A172 (cell line): ENCODE results near the gene PAPOLA. TPM values are rescaled to one million over a fixed set of nuclear protein-coding genes. Genes with fewer than 3 reads are reported as not detected.

ENCODE experiments used
- DNase-seq: peaks from one replicate; pipeline ENCODE4 v3.0.0-alpha.2; 2015; ENCODE audit warnings: low spot score
- total RNA-seq: library from RNA; depleted of rRNA; stranded (reverse); fragments of >200 nt; shearing (Covaris generic); gene quantifications from 2 replicates; pipeline ENCODE4 v1.2.3, GENCODE V29; 2014

Gene PAPOLA
- total RNA-seq, 1 experiment from 2014 or later = 64.6 TPM

DNA sequence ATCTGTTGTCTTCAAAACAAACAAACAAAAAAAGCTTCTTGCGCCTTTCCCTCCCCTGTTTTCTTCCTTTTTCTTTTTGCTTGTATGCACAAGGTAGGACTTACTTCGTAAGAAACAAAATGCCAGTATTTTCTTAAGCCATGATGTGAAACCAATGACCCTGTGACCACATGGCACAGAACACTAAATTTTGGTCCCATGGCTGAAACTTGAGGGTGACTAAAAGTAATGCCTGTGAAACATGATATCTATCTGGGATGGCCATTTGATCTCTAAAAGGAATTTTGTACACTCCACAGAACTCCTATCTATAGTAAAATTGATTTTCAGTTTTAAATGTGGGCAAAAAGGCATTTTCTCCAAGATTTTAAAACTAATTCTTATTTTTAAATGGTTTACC lies 63.6 kb downstream of the PAPOLA start:
- no peak for DNase-seq

DNA sequence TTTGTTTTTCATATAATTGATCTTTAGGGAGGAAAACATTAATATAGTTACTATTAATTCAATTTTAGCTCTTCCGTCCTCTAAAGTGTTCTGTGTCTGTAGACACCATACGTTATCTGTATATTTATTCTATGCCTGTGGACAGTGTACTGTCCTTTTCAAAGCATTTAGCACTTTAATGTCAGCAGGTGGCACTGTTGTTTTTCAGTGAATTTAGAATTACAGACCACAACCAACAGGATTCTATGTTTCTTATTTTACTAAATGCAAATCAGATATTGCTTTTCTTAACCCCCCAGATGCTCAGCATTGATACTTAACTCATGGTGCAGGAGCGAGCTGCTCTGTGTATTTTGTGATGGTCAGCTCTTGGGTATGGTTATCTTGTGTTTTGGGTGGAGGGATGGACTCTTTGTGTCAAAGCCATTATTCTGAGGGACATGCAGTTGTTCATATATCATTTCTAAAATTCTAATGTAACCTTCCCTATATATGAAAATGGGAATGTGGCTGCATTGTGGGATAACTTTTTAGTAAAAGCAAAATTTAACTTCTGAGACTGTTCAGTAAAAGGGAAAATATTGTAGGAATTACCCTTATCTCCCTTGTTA lies 65.2 kb downstream of the PAPOLA start:
- DNase-seq = peak; percentile 5

DNA sequence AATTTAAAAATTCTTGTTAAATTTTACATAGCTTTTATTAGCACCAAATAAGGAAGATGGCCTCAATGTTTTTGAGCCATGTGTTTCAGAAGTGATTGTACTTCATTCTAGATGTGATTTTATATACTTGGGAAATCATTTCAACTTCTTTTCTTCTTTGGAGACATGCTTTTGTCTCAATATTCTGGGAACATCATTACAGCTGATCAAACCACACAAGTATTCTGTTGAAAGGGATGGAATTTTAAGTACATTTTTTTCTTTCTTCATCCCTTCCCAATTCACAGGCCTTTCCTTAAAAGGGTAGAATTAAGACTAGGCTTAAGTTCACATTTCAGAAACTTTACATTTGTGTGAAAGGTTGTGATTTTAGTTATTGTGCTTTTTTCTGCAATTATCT lies 66.4 kb downstream of the PAPOLA start:
- no peak for DNase-seq

- no peak for DNase-seq
These were observed 69.1 kb downstream of the PAPOLA start for GRCh38 chr14:96571311-96571710.

- no peak for DNase-seq
These were observed 71.4 kb downstream of the PAPOLA start for GRCh38 chr14:96573473-96574100.

- no peak for DNase-seq
These were observed 72.0 kb downstream of the PAPOLA start for GRCh38 chr14:96574171-96574632.

DNA sequence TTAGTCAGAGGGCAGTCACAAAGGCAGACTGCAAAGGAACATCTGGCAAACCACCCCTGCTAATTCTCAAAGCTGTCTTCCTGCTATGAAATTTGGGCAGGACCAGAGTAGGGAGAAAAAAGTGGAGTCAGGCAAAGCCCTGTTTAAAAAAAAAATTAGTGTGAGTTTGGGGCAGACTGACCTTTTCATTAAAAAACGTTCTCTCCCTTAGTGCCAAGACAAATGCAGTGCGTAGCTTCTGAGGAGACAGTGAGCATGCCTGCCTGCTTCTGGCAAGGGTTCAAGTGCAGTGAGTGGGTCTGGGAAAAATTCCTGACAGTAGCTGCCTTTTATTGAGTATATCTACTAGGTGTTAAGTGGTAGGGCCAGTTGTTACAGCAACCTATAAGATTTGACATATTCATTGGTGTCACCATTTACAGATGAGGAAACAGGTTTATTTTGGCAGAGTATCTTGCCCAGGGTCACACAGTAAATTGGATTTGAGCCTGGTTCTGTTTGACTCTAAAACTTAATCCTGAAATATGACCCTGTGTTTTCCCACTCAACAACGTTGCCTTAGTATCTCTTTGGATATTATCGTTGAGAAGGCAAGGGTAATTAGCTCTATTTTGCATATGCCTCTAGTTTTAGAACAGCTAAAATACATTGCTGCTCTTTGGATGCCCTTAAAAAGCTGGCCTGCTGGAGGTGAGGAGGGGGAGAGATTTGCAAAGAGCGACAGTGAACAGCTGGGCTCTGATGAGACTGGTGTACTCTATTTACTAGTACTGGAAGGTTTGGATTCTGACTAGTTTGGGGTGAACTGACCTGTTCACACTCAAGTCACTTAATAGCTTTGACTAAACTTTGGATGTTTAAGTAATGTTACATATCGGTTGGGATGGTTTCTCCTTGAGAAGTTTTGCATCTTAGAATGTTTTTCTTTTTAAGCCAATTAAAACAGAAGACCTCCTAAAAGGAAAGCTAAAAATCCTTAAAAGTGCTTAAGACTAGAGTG lies 72.8 kb downstream of the PAPOLA start:
- no peak for DNase-seq

- DNase-seq = no peak
These were observed 74.2 kb downstream of the PAPOLA start for GRCh38 chr14:96576359-96576758.

DNA sequence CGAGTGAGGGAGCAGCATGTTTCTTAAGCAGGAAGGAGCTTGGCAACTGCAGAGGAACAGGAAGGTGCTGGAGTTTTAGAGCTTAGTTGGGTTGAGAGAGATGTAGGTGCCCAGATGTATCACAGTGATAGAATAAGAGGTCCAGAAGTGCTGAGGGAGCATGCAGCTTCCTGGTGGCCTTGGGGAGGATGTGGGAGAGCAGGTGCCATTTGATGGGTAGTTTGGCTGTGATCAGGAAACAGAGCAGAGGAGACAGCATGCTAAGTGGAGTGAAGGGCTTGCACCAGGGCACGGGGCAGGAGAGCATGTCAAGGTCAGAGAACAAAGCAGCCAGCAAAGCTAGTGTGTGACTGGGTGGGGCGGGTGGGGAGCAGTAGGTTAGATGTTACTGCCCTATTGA lies 74.8 kb downstream of the PAPOLA start:
- no peak for DNase-seq

- DNase-seq = no peak
These were observed 76.4 kb downstream of the PAPOLA start for GRCh38 chr14:96578619-96579018.

DNA sequence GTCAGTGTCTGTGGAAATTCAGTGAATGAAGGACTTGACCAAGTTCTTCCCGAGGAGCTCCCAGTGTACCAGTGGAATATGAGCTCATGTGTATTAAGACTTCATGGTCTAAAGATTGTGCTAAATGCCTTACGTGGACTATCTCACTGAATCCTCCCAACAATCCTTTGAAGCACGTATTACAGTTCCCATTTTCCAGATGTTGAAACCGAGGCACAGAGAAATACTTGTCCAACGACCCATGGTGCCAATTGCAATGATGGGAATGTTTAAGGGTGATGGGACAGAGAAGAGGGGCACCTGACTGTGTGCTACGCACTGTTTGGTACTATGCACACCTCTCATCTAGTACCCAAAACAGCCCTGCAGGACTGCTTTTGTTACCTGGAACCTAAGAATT lies 77.2 kb downstream of the PAPOLA start:
- no peak for DNase-seq

- DNase-seq = no peak
These were observed 77.7 kb downstream of the PAPOLA start for GRCh38 chr14:96579855-96580254.

DNA sequence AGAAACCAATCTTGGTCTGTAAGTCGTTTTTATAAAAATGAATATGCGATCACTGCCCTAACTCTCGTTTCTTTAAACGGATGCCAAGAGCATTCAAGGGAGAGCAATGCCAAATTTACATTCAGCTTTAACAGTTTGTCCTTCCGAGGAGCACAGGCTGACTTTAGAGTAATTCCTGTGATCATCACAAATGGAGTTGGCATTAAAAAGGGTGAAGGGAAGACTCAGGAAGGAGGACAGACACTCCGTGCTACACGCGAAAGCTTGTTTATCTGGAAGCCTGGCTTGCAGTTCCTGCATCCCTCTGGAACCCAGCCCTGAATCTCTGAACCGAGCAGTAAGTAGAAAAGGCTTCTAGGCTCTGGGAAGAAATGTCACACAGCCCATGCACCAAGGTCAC lies 78.4 kb downstream of the PAPOLA start:
- no peak for DNase-seq

- DNase-seq = no peak
These were observed 78.8 kb downstream of the PAPOLA start for GRCh38 chr14:96581026-96581425.

DNA sequence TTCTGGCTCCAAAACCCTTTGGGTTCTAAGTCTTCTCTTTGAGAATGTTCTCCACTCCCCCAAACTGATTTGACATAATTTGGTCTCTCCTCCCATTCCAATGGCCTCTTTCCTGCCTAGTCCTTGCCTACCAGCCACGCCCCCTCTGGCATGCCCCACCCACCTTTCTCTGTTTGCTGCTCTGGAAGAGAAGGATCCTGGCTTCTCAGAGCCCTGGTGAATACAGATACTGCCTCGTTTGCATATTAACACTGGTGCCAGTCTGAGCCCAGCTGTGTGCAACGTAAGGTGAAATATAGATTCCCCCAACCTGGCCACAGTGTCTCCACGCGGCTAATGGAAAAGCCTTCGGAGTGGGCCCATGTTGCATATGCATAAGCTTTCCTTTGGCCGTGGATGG lies 79.7 kb downstream of the PAPOLA start:
- DNase-seq = no peak

- DNase-seq = no peak
These were observed 80.3 kb downstream of the PAPOLA start for GRCh38 chr14:96582411-96582961.

DNA sequence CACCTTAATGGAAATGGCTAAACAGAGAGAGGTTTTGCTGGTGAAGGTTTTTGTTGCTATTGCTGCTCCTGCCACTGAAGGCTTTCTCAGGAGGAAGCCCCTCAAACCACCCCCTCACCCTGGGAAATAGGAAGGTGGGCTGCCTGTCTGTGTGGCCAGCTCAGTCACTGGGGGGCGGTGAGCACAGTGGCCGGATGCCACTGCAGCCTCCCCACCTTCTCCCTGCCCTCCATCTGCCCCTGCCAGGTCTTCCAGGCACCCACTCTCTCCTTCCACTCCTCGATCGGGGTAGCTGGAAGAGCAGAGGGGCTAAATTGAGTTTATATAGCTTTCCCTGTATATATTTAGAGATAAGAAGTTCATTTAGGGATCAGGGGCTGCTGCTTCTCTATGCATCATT lies 80.8 kb downstream of the PAPOLA start:
- DNase-seq = no peak

DNA sequence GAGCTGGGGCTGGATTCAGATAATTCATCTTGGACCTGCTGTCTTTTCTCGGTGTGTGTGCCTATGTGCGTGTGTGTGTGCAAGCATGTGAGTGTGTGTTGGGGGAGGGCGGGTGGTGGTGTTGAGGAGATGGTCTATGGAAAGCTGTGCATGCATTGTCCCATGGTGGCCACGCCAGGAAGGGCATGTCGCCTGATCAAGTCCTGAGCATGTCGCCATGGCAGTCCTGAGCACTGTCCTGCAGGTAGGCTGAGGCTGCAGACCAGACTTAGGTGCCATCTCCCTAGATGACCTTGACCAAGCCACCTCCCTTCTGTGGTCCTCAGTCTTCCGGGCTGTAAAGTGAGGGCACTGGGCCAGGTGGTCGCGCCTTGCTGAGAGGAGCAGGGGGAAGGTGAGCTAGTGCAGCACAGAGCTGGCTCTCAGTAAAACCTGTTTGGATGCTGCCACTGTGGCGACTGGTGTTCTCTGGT lies 81.4 kb downstream of the PAPOLA start:
- no peak for DNase-seq

- DNase-seq = peak; percentile 29
These were observed 82.2 kb downstream of the PAPOLA start for GRCh38 chr14:96584199-96584906.

GRCh38 chr14:96584907-96585671 lies 82.9 kb downstream of the PAPOLA start:
- no peak for DNase-seq

- no peak for DNase-seq
These were observed 83.5 kb downstream of the PAPOLA start for GRCh38 chr14:96585672-96586013.
